ENCODE data around the gene REX1BD.

DNA sequence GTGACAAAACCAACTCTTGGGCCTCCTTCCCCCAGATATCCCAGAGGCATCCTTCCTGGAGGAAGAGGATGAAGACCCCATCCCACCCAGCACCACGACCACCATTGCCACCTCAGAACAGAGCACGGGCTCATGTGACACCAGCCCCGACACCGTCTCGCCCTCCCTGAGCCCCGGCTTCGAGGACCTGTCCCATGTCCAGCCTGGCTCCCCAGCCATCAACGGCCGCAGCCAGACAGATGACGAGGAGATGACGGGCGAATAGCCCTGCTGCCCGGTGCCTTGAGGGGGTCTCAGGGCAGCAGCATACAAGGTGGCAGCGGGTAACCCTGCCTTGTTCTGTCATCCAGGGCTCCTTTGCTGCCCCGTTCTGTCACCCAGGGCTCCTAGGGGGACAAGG lies 20.2 kb upstream of the REX1BD start:
- TF ChIP-seq, protein P1, sequence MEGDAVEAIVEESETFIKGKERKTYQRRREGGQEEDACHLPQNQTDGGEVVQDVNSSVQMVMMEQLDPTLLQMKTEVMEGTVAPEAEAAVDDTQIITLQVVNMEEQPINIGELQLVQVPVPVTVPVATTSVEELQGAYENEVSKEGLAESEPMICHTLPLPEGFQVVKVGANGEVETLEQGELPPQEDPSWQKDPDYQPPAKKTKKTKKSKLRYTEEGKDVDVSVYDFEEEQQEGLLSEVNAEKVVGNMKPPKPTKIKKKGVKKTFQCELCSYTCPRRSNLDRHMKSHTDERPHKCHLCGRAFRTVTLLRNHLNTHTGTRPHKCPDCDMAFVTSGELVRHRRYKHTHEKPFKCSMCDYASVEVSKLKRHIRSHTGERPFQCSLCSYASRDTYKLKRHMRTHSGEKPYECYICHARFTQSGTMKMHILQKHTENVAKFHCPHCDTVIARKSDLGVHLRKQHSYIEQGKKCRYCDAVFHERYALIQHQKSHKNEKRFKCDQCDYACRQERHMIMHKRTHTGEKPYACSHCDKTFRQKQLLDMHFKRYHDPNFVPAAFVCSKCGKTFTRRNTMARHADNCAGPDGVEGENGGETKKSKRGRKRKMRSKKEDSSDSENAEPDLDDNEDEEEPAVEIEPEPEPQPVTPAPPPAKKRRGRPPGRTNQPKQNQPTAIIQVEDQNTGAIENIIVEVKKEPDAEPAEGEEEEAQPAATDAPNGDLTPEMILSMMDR (IDR thresholded peaks at IDR 0.05; ENCODE audit: poor library complexity, severe bottlenecking): no peak
- no peak for TF ChIP-seq TAF1 (IDR thresholded peaks at IDR 0.05; ENCODE audit: low read depth)
- no peak for TF ChIP-seq RAD21 (conservative IDR thresholded peaks at IDR 0.05)
